HS-5 (cell line): ENCODE data around the gene NEFH.
"Not testable (repeated sequence)": the region's sequence is repeated elsewhere in the genome, so short reads cannot be mapped to it uniquely, and the experiment has no call there.

Source experiments
- DNase-seq: peaks from one replicate; pipeline ENCODE4 v3.0.0-alpha.2; 2012; ENCODE audit warnings: low read depth

Gene NEFH

GRCh38 chr22:29461263-29461662, 18.8 kb upstream of the NEFH start:
- no peak for DNase-seq

GRCh38 chr22:29463629-29464028, 16.4 kb upstream of the NEFH start:
- no peak for DNase-seq

DNA sequence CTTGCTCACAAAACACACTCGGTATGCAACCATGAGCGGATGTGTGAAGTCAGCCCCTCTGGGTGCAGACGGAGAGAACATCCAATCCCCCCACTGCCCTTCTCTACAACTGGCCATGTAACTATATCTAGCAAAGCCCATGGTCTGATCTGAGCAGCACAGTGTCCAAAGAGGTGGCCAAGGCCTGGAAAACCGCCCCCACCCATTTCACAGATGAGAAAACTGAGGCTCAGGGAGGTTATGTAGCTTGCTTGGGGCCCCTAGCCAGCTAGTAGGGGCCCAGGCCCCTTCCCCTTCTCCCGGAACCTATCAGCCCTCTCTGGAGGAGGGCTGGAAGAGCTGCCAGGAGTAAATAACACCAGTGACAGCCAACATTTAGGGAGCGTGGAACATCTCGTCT, 15.4 kb upstream of the NEFH start:
- no peak for DNase-seq

GRCh38 chr22:29469755-29470154, 10.3 kb upstream of the NEFH start:
- DNase-seq = no peak

DNA sequence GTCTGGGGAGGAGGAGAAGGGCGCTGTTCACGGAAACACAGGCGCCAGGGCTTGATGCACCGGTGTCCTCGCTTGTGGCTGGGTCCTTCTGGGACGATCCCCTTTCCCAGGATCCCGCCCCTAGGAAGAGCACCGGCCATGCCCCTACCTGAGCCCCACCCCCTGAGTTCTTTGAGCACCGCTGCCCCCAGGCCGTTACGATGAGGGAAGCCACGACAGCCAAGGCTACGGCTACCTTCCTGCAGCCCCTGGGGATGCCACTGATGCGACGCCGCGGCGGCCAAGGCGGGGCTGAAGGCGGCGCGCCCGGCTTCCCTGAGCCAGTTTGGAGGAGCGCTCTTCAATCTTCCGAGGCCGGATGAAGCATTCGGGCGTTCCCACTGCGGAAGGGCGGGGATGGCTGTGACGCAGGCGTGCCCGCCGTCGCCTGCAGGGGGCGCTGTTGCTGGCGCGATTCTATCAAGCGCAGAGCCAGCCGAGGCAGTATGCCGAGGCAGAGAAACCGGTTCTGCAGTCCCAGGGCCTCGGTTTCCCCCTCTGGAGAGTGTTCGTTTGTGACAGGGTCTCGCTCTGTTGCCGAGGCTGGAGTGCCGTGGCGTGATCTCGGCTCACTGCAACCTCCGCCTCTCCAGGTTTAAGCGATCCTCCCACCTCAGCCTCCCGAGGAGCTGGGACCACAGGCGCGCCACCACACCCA, 9.7 kb upstream of the NEFH start:
- no peak for DNase-seq

- no peak for DNase-seq
Measured at GRCh38 chr22:29473001-29473400, 7.0 kb upstream of the NEFH start.

GRCh38 chr22:29475550-29475949, 4.5 kb upstream of the NEFH start:
- no peak for DNase-seq

GRCh38 chr22:29476116-29476515, 3.9 kb upstream of the NEFH start:
- DNase-seq = no peak

- no peak for DNase-seq
Measured at GRCh38 chr22:29477723-29478318, 2.2 kb upstream of the NEFH start.

GRCh38 chr22:29478326-29479276, 1.4 kb upstream of the NEFH start:
- DNase-seq = no peak

DNA sequence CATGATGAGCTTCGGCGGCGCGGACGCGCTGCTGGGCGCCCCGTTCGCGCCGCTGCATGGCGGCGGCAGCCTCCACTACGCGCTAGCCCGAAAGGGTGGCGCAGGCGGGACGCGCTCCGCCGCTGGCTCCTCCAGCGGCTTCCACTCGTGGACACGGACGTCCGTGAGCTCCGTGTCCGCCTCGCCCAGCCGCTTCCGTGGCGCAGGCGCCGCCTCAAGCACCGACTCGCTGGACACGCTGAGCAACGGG, 169 bp downstream of the NEFH start:
- DNase-seq = no peak

DNA sequence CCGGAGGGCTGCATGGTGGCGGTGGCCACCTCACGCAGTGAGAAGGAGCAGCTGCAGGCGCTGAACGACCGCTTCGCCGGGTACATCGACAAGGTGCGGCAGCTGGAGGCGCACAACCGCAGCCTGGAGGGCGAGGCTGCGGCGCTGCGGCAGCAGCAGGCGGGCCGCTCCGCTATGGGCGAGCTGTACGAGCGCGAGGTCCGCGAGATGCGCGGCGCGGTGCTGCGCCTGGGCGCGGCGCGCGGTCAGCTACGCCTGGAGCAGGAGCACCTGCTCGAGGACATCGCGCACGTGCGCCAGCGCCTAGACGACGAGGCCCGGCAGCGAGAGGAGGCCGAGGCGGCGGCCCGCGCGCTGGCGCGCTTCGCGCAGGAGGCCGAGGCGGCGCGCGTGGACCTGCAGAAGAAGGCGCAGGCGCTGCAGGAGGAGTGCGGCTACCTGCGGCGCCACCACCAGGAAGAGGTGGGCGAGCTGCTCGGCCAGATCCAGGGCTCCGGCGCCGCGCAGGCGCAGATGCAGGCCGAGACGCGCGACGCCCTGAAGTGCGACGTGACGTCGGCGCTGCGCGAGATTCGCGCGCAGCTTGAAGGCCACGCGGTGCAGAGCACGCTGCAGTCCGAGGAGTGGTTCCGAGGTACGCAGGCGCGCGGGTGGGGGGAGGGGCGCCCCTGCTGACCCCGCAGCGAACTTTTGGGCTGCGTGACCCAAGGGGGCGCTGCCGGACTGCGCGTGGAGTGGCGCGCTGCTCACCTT, 670 bp downstream of the NEFH start:
- peak; percentile 41 for DNase-seq

GRCh38 chr22:29481265-29482000, 1.4 kb downstream of the NEFH start:
- DNase-seq = no peak

- DNase-seq = no peak
Measured at GRCh38 chr22:29482253-29482652, 2.2 kb downstream of the NEFH start.

DNA sequence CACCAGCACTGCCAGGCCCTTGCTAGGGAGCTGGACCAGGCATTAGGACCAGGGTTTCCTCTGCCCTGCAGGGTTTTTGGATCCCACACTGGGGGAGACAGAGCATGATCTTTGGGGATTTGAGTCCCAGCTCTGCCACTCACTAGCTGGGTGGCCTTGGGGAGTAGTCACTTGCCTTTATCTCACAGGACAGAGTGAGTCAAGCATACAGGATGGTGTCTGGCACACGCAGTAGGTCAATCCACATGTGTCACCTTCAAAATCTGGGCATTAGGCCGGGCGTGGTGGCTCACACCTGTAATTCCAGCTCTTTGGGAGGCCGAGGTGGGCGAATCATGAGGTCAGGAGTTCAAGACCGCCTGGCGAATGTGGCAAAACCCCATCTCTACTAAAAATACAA, 2.7 kb downstream of the NEFH start:
- no peak for DNase-seq

DNA sequence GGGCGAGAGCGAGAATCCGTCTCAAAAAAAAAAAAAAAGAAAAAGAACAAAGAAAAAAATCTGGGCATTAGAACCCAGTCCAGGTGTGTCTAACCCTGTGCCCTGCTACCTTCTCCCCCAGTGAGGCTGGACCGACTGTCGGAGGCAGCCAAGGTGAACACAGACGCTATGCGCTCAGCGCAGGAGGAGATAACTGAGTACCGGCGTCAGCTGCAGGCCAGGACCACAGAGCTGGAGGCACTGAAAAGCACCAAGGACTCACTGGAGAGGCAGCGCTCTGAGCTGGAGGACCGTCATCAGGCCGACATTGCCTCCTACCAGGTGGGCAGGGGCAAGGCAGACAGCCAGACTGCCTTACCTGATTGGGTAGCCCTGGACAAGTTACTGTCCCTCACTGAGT, 3.2 kb downstream of the NEFH start:
- no peak for DNase-seq

DNA sequence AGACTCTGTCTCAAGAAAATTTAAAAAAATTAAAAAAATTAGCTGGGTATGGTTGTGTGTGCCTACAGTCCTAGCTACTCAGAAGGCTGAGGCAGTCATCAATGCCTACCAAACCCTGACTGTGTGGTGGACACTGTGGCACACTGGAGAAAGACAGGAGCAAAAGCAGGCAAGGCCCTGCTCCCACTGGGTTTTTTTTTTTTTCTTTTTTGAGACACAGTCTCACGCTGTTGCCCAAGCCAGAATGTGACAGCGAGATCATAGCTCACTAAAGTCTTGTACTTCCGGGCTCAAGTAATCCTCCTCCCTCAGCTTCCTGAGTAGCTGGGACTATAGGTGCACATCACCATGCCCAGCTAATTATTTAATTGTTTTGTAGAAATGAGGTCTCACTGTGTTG, 4.6 kb downstream of the NEFH start:
- DNase-seq = no peak

DNA sequence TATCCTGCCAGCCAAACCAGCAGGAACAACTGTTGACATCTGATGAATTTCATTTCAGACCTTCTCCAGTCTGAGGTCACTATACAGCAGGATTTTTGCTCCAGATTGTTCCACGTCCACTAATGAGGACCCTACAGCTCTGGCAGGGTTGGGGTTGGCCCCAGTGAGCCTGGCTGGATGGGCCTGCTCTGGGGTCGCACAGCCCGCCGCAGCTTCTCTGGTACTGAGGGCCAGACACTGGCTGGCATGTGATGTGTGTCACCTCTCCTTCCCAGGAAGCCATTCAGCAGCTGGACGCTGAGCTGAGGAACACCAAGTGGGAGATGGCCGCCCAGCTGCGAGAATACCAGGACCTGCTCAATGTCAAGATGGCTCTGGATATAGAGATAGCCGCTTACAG, 5.4 kb downstream of the NEFH start:
- no peak for DNase-seq

DNA sequence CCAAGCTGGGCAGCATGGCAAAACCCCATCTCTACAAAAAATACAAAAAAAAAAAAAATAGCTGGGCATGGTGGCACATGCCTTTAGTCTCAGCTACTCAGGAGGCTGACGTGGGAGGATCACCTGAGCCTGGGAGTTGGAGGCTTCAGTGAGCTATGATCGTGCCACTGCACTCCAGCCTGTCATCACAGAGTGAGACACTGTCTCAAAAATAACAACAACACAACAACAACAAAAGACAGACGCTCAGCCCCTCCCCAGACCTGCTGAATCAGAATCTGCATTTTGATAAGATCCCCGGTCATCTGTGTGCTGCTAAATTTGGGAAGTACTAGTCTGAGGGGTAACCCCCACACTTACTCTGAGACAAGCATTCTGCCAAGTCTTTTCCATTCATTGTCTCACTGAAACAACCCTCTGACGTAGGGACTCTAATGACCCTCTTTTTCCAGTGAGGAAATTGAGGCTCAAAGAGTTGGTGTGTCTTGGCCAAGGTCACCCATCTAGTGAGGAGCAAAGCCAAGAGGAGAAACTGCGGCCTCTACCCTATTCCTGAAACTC, 7.5 kb downstream of the NEFH start:
- DNase-seq = no peak

DNA sequence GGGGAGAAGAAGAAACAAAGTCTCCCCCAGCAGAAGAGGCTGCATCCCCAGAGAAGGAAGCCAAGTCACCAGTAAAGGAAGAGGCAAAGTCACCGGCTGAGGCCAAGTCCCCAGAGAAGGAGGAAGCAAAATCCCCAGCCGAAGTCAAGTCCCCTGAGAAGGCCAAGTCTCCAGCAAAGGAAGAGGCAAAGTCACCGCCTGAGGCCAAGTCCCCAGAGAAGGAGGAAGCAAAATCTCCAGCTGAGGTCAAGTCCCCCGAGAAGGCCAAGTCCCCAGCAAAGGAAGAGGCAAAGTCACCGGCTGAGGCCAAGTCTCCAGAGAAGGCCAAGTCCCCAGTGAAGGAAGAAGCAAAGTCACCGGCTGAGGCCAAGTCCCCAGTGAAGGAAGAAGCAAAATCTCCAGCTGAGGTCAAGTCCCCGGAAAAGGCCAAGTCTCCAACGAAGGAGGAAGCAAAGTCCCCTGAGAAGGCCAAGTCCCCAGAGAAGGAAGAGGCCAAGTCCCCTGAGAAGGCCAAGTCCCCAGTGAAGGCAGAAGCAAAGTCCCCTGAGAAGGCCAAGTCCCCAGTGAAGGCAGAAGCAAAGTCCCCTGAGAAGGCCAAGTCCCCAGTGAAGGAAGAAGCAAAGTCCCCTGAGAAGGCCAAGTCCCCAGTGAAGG, 9.2 kb downstream of the NEFH start:
- not testable (repeated sequence) for DNase-seq

DNA sequence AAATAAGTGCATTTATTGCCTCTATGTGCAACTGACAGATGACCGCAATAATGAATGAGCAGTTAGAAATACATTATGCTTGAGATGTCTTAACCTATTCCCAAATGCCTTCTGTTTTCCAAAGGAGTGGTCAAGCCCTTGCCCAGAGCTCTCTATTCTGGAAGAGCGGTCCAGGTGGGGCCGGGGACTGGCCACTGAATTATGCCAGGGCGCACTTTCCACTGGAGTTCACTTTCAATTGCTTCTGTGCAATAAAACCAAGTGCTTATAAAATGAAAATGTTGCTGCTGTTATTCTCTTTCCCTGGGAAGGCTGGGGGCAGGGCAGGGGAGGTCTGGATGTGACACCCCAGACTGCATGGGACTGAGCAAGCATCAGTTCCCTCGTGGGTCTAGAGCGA, 11.0 kb downstream of the NEFH start:
- DNase-seq = no peak
